Measurements from ENCODE around the gene MTF1.
"Not testable (repeated sequence)": the region's sequence is repeated elsewhere in the genome, so short reads cannot be mapped to it uniquely, and the experiment has no call there.

The MTF1 gene

GRCh38 chr1:37859507-37860345 lies at the start of gene MTF1:
MTF1 (minus strand) TSS chr1:37859592; CDS start chr1:37857658, 1,934 bp downstream.
- peak; percentile 96 for DNase-seq (ENCODE audit: insufficient read length, low spot score)
- FAIRE-seq = peak; percentile 95

GRCh38 chr1:37908531-37908930 lies 49.1 kb upstream of the MTF1 start:
- FAIRE-seq; DNase-seq (ENCODE audit: insufficient read length, low spot score): not testable (repeated sequence)

GRCh38 chr1:37907416-37908125 lies 48.2 kb upstream of the MTF1 start:
- not testable (repeated sequence) for DNase-seq (ENCODE audit: insufficient read length, low spot score); FAIRE-seq

GRCh38 chr1:37906591-37906990 lies 47.2 kb upstream of the MTF1 start:
- FAIRE-seq; DNase-seq (ENCODE audit: insufficient read length, low spot score): not testable (repeated sequence)

GRCh38 chr1:37905727-37906126 lies 46.3 kb upstream of the MTF1 start:
- DNase-seq (ENCODE audit: insufficient read length, low spot score) (no peak), FAIRE-seq (no peak)

- not testable (repeated sequence) for DNase-seq (ENCODE audit: insufficient read length, low spot score); FAIRE-seq
These were observed 44.5 kb upstream of the MTF1 start for GRCh38 chr1:37903921-37904320.

GRCh38 chr1:37902983-37903382 lies 43.6 kb upstream of the MTF1 start:
- DNase-seq (ENCODE audit: insufficient read length, low spot score) (no peak), FAIRE-seq (no peak)

- no peak for FAIRE-seq
- no peak for DNase-seq (ENCODE audit: insufficient read length, low spot score)
These were observed 42.5 kb upstream of the MTF1 start for GRCh38 chr1:37901893-37902225.

GRCh38 chr1:37901191-37901892 lies 42.0 kb upstream of the MTF1 start:
- DNase-seq (ENCODE audit: insufficient read length, low spot score) (peak; percentile 48), FAIRE-seq (peak; percentile 89)

GRCh38 chr1:37897563-37897962 lies 38.2 kb upstream of the MTF1 start:
- FAIRE-seq = not testable (repeated sequence)

DNA sequence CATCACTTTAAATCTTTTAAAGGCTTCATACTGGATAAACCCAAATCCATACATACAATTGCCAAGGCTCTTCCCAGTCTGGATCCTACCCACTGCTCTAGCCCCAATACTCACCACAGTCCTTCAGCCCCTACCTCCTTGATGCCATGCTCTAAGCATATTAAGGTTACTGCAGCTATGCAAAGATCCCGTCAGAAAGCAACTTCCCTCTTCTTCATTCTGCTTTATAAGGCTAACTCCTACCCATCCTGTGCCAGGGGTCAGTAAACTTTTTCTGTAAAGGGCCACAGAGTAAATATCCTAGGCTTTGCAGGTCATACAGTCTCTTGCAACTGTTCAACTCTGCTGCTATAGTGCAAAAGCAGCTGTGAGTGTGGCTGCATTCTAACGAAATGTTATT lies 34.3 kb upstream of the MTF1 start:
- FAIRE-seq = no peak
- no peak for DNase-seq (ENCODE audit: insufficient read length, low spot score)

More at GRCh38 chr1:37897563-37897962, 38.2 kb upstream of the MTF1 start:
- not testable (repeated sequence) for DNase-seq (ENCODE audit: insufficient read length, low spot score)

GRCh38 chr1:37892151-37893047 lies 33.0 kb upstream of the MTF1 start:
- FAIRE-seq (no peak), DNase-seq (ENCODE audit: insufficient read length, low spot score) (no peak)

GRCh38 chr1:37890378-37891014 lies 31.1 kb upstream of the MTF1 start:
- DNase-seq (ENCODE audit: insufficient read length, low spot score) (no peak), FAIRE-seq (peak; percentile 74)

- FAIRE-seq (no peak), DNase-seq (ENCODE audit: insufficient read length, low spot score) (no peak)
These were observed 28.8 kb upstream of the MTF1 start for GRCh38 chr1:37888022-37888700.

DNA sequence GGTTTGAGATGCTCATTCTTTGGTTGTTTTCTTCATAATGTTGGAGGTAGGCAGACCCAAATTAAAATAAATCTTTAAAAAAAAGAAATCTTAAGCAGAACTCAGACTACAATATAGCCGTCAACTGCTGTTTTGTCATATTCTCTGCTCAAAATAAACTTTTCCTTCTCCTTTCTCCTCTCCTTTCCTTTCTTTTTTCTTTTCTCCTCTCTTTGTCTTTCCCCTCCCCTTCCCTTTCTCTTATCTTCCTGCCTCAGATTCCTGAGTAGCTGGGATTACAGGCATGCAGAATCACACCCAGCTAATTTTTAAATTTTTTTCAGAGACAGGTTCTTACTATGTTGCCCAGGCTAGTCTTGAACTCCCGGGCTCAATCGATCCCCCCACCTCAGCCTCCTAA lies 24.8 kb upstream of the MTF1 start:
- no peak for DNase-seq (ENCODE audit: insufficient read length, low spot score)
- FAIRE-seq = no peak

DNA sequence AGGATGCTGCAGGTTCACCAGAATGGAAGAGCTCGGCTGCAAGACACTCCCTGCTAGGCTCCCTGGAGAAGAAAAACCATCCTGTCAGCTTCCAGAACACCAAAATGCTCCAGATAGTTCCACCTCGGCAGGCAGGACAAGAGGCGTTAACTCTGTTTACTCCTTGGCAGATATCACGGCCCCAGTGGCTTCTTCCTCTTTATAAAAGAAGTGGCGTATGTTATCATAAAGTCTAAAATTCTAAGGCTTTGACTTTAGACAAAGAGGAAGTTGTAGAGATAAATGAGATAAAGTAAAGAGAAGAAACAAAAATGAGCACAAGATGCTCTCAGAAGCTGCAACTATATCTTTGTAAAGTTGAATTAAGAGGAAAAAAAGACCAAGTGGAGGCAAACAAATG lies 24.3 kb upstream of the MTF1 start:
- no peak for DNase-seq (ENCODE audit: insufficient read length, low spot score)
- no peak for FAIRE-seq

GRCh38 chr1:37879865-37880264 lies 20.5 kb upstream of the MTF1 start:
- FAIRE-seq = no peak
- no peak for DNase-seq (ENCODE audit: insufficient read length, low spot score)

DNA sequence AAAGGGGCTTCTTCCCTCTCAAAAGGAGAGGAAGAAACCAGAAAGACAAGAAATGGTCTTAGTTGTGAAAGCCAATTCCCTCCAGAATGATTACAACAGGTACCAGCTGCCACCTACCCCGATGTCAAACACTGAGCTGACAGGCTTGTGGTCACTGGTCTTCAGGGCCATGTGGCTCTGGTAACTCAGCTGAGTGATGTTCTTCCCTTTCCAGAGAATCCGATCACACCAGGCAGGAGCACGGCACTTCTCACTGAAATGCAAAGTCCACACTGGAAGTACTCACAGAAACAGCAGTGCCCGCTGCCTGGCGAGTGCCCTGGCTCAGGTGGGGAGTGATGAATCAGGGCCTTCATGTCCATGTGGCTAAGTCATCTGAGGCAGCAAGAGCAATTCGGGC lies 18.7 kb upstream of the MTF1 start:
- FAIRE-seq = no peak
- no peak for DNase-seq (ENCODE audit: insufficient read length, low spot score)

DNA sequence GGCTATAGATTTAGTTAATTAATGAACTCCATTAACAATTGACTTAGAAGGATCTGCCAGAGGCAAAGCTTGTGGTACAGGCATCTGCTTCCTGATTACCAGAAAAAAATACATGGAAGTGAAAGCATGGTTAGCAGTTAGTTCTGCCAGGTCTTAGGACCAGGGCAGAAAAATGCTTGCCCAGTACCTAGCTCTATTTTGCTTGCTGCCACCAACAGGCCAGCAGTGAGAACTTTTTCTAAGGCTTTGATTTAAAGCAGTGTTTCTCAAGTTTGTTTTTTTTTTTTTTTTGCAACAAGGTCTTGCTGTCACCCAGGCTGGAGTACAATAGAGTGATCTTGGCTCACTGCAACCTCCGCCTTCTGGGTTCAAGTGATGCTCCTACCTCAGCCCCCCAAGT lies 16.4 kb upstream of the MTF1 start:
- no peak for FAIRE-seq

More for the DNA sequence above, 16.4 kb upstream of the MTF1 start:
- DNase-seq (ENCODE audit: insufficient read length, low spot score) = no peak

Data from GM19239 (cell line).